GM12878 (cell line): Measurements from ENCODE around the gene RREB1.

ENCODE experiments used
- ASH2L ChIP-seq: fragments of 300-600, 200-600 bp; sonication (generic); IDR thresholded peaks from 2 replicates; pipeline ENCODE4 v1.6.1; 2017; ENCODE audit warnings: low read depth, mild to moderate bottlenecking, borderline replicate concordance
- MAX ChIP-seq: IDR thresholded peaks from 2 replicates; pipeline ENCODE4 v1.6.1; 2012; ENCODE audit warnings: low read depth, low read length, improper control_type of control experiment
- MXI1 ChIP-seq: fragments of 150-350 bp; IDR thresholded peaks from 2 replicates; pipeline ENCODE4 v1.6.1; 2011; ENCODE audit warnings: low read depth, mild to moderate bottlenecking, inconsistent platforms, low read length, improper control_type of control experiment
- NBN ChIP-seq: fragments of 450-650 bp; IDR thresholded peaks from 2 replicates; pipeline ENCODE4 v1.6.1; 2016
- PAX8 ChIP-seq: fragments of 450-650 bp; IDR thresholded peaks from 2 replicates; pipeline ENCODE4 v1.6.1; 2017; ENCODE audit warnings: mild to moderate bottlenecking, moderate library complexity
- POLR2A ChIP-seq: IDR thresholded peaks from 2 replicates; pipeline ENCODE4 v1.6.1; 2011; ENCODE audit warnings: low read depth, mild to moderate bottlenecking, low read length
- POLR2AphosphoS5 ChIP-seq: IDR thresholded peaks from 2 replicates; pipeline ENCODE4 v1.6.1; 2011; ENCODE audit warnings: mild to moderate bottlenecking, low read length, inconsistent platforms
- RCOR1 ChIP-seq: conservative IDR thresholded peaks from 2 replicates; pipeline ENCODE4 v1.6.1; 2012; ENCODE audit warnings: low read depth, low read length, improper control_type of control experiment
- REST ChIP-seq: IDR thresholded peaks from 2 replicates; pipeline ENCODE4 v1.6.1; 2012; ENCODE audit warnings: mild to moderate bottlenecking, low read depth, low read length
- SUZ12 ChIP-seq: fragments of 200-600 bp; sonication (generic); IDR thresholded peaks from one replicate; pipeline ENCODE4 v1.6.1; 2018; ENCODE audit warnings: antibody characterized with exemption, mild to moderate bottlenecking; ENCODE audit not compliant: unreplicated experiment
- TAF1 ChIP-seq: IDR thresholded peaks from 2 replicates; pipeline ENCODE4 v1.6.1; 2011; ENCODE audit warnings: mild to moderate bottlenecking, low read depth, low read length, borderline replicate concordance
- ZNF274 ChIP-seq: IDR thresholded peaks from one replicate; pipeline ENCODE4 v1.8.0; 2011; ENCODE audit not compliant: insufficient read length, insufficient read depth
- TF ChIP-seq, protein P1 (sequence below), 3 experiments: IDR thresholded peaks in 2 of 3; conservative IDR thresholded peaks in 1 of 3; 2 replicates each; pipeline ENCODE4 v1.5.1; 2011; ENCODE audit warnings: low read depth in 3 of 3, low read length in 3 of 3, mild to moderate bottlenecking in 3 of 3, control low read depth in 2 of 3, moderate library complexity in 2 of 3, inconsistent platforms in 1 of 3, mixed read lengths in 1 of 3; ENCODE audit not compliant: control insufficient read depth in 2 of 3, insufficient read depth in 1 of 3; ENCODE audit errors: extremely low read depth in 1 of 3

- no peak for TF ChIP-seq SUZ12
- TF ChIP-seq ZNF274, result no peak
- TF ChIP-seq POLR2AphosphoS5, result peak; percentile 39
- TF ChIP-seq MXI1, result peak; percentile 44; the same call in 1 of the 2 replicates
- TF ChIP-seq REST, result no peak
- TF ChIP-seq RCOR1, result no peak
- TF ChIP-seq, protein P1, sequence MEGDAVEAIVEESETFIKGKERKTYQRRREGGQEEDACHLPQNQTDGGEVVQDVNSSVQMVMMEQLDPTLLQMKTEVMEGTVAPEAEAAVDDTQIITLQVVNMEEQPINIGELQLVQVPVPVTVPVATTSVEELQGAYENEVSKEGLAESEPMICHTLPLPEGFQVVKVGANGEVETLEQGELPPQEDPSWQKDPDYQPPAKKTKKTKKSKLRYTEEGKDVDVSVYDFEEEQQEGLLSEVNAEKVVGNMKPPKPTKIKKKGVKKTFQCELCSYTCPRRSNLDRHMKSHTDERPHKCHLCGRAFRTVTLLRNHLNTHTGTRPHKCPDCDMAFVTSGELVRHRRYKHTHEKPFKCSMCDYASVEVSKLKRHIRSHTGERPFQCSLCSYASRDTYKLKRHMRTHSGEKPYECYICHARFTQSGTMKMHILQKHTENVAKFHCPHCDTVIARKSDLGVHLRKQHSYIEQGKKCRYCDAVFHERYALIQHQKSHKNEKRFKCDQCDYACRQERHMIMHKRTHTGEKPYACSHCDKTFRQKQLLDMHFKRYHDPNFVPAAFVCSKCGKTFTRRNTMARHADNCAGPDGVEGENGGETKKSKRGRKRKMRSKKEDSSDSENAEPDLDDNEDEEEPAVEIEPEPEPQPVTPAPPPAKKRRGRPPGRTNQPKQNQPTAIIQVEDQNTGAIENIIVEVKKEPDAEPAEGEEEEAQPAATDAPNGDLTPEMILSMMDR (IDR thresholded peaks at IDR 0.05 in 2 of 3, conservative IDR thresholded peaks at IDR 0.05 in 1 of 3; ENCODE audit: control insufficient read depth in 2 of 3, extremely low read depth in 1 of 3, insufficient read depth in 1 of 3, low read depth in 3 of 3, low read length in 3 of 3), result no peak
- TF ChIP-seq ASH2L, result 0 out of 2 replicates have a peak, but pooled peaks have one; percentile 81
- TF ChIP-seq NBN, result peak; percentile 67; the same call in 1 of the 2 replicates
- TF ChIP-seq MAX, result no peak
- no peak; the same call in 1 of the 2 replicates for TF ChIP-seq PAX8
- peak; percentile 51; the same call in 1 of the 2 replicates for TF ChIP-seq POLR2A
- peak; percentile 37; the same call in 1 of the 2 replicates for TF ChIP-seq TAF1
Observed at GRCh38 chr6:7154341-7155139, 46.8 kb downstream of the RREB1 start.
